HG02981 (cell line): ENCODE data around the gene SKIC2.
"Not testable (repeated sequence)": the region's sequence is repeated elsewhere in the genome, so short reads cannot be mapped to it uniquely, and the experiment has no call there.

Experiments
- ATAC-seq: cut with Tn5 transposase; IDR thresholded peaks from one replicate; pipeline ENCODE4 v1.9.1; 2021; ENCODE audit warnings: mild to moderate bottlenecking, moderate library complexity; ENCODE audit not compliant: unreplicated experiment

SKIC2 gene

GRCh38 chr6:31958741-31959739, at the start of gene SKIC2, which contains the start of gene NELFE:
TSS of gene SKIC2 (plus strand) at chr6:31959175. CDS start at chr6:31959193, 18 bp downstream.
TSS of gene NELFE (minus strand) at chr6:31958971. CDS start at chr6:31958446, 525 bp downstream.
- peak; percentile 97 for ATAC-seq

GRCh38 chr6:31909298-31909697, 49.7 kb upstream of the SKIC2 start:
- ATAC-seq: not testable (repeated sequence)

GRCh38 chr6:31911826-31912585, 47.0 kb upstream of the SKIC2 start:
- no peak for ATAC-seq

- no peak for ATAC-seq
Measured at GRCh38 chr6:31915351-31915750, 43.6 kb upstream of the SKIC2 start.

GRCh38 chr6:31915756-31916155, 43.2 kb upstream of the SKIC2 start:
- ATAC-seq: no peak

GRCh38 chr6:31918069-31918720, 40.8 kb upstream of the SKIC2 start:
- ATAC-seq: no peak

GRCh38 chr6:31919624-31920303, 39.2 kb upstream of the SKIC2 start:
- no peak for ATAC-seq

- ATAC-seq: no peak
Measured at GRCh38 chr6:31920811-31921210, 38.2 kb upstream of the SKIC2 start.

DNA sequence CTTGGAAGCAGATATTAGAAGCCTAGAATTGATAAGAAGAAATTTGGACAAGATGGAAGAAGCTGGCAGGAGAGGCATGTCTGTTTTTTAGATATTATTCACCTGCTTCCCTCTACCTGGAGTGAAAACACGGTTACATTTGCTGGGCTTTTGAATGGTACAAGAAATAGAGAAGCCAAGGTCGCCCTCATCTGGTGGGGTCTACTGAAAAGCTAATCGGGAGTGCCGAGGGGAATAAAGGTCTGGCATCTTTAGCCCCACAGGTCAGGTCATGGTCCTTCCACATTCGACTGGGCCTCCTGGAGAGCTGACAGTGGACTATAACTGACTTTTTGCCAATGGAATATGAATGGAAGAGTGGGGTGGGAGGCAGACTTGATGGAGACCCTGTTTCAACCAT, 36.0 kb upstream of the SKIC2 start:
- ATAC-seq: no peak

DNA sequence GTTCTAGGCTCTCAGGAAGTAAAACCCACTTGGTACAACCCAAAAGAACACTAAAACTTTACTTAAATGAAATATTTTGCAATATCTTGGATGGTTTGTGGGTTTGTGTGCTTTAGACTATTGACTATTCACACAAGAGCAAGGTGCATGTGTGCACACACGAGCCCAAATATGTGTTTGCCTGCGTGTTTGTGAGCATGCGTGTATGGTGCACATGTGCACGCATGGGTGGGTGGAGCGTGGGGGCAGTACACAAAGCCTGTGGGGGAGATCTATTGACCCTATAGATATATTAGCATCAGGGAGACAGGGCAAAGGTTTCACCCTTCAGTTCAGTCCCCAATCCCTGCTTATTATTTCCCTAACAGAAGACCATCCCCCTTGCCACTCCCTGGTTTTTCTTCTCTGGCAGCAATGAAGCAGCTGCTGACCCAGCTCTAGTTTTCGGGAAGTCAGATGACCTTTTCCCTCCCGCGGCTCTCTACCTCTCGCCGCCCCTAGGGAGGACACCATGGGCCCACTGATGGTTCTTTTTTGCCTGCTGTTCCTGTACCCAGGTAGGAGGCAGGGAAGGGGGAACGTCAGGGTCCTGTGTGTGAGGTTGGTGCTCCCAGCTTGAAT, 31.6 kb upstream of the SKIC2 start, which contains the start of gene C2:
C2 (plus strand) TSS at position 476 of the 621 bp plus-strand sequence; CDS start at position 512, 36 bp downstream.
- no peak for ATAC-seq

DNA sequence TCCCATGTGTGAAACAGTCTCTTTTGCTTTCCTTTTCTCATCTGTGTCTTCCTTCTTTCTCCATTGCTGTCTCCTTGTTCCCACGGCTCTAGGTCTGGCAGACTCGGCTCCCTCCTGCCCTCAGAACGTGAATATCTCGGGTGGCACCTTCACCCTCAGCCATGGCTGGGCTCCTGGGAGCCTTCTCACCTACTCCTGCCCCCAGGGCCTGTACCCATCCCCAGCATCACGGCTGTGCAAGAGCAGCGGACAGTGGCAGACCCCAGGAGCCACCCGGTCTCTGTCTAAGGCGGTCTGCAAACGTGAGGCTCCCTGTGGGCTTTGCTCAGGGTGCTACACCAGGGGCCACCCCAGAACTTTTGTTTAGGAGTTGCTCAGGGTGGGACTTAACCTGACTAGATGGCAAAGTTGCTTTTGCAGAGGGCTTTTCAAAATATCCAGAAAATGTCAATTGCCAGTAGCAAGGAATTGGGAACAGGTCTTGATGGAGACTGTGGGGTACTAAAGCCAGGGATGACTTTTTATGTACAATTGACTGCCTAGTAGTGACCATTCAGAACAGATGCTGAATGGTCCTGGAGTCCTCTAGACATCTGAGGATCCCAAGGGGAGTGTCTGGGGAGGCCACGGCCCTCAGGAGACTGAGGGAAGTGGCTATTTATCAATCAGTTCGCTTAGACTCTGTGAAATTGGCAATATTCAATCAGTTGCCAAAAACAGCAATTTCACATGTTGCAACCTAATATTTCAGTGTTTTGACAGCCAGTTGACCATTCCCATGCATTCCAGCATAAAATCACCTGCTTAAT, 30.9 kb upstream of the SKIC2 start:
- ATAC-seq: no peak

GRCh38 chr6:31928672-31928939, 30.4 kb upstream of the SKIC2 start:
- ATAC-seq: no peak

DNA sequence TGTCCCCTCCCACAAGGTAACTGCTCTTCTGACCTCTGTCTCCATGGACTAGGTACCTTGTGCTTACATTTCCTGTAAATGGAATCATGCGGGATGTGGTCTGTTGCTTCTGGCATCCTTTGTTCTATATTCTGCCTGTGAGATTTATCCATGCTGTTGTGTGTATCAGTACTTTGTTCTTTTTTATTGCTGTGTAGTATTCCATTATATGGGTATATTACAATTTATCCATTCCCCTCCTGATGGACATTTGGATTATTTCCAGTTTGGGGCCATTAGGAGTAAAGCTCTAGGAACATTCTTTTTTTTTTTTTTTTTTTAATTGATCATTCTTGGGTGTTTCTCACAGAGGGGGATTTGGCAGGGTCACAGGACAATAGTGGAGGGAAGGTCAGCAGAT, 28.0 kb upstream of the SKIC2 start:
- ATAC-seq: no peak

DNA sequence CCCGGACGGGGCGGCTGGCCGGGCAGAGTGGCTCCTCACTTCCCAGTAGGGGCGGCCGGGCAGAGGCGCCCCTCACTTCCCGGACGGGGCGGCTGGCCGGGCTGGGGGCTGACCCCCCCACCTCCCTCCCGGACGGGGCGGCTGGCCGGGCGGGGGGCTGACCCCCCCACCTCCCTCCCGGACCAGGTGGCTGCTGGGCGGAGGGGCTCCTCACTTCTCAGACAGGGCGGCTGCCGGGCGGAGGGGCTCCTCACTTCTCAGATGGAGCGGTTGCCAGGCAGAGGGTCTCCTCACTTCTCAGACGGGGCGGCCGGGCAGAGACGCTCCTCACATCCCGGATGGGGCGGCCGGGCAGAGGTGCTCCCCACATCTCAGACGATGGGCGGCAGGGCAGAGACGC, 26.8 kb upstream of the SKIC2 start:
- ATAC-seq: not testable (repeated sequence)

- no peak for ATAC-seq
Measured at GRCh38 chr6:31933537-31933936, 25.4 kb upstream of the SKIC2 start.

GRCh38 chr6:31935021-31935420, 24.0 kb upstream of the SKIC2 start:
- ATAC-seq: no peak

GRCh38 chr6:31935823-31936222, 23.2 kb upstream of the SKIC2 start:
- ATAC-seq: no peak

DNA sequence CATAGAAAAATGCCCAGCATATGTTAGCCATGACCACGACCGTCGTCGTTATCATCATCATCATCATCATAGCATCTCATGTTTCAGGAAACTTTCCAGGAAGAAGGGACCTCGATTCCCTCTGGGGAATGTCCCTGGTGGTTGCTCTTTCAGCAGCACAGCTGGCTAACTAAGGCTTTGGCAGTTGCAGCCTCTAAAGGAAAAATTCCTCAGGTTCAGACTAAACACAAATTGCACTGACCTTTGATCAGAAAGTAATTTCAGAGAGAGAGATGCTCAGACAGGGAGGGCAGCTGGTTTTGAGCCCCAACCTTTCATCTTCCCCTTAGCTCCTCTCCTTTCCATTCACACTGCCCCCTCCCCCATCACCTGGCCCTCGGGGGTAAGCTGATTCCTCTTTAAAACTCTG, 18.7 kb upstream of the SKIC2 start:
- ATAC-seq: no peak

DNA sequence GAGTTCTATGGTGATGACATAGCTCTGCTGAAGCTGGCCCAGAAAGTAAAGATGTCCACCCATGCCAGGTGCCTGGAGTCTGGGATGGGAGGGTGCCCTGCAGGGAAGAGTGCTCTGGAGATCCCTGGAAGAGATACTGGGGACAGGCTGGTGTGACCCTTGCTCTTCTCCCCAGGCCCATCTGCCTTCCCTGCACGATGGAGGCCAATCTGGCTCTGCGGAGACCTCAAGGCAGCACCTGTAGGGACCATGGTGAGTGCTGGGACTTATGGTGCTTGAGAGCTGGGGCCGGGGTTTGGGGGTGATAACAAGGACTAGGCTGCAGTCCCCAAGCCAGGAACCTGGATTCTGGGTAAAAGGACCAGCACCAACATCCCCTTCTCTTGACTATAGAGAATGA, 15.2 kb upstream of the SKIC2 start:
- no peak for ATAC-seq

DNA sequence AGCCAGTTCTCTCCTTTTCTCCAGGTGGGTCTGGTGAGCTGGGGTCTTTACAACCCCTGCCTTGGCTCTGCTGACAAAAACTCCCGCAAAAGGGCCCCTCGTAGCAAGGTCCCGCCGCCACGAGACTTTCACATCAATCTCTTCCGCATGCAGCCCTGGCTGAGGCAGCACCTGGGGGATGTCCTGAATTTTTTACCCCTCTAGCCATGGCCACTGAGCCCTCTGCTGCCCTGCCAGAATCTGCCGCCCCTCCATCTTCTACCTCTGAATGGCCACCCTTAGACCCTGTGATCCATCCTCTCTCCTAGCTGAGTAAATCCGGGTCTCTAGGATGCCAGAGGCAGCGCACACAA, 13.8 kb upstream of the SKIC2 start:
- no peak for ATAC-seq
